ENCODE measurements around the gene THBS2. TPM values are rescaled to one million over a fixed set of nuclear protein-coding genes. Genes with fewer than 3 reads are reported as not detected.
A peak's percentile ranks its signal among the peaks of the same experiment; 100 is the strongest.

Gene THBS2
- total and polyA plus RNA-seq, 2 donors (not counting 1 experiment from before 2014, with no cell fraction given), result 86.5 to 269 TPM

DNA sequence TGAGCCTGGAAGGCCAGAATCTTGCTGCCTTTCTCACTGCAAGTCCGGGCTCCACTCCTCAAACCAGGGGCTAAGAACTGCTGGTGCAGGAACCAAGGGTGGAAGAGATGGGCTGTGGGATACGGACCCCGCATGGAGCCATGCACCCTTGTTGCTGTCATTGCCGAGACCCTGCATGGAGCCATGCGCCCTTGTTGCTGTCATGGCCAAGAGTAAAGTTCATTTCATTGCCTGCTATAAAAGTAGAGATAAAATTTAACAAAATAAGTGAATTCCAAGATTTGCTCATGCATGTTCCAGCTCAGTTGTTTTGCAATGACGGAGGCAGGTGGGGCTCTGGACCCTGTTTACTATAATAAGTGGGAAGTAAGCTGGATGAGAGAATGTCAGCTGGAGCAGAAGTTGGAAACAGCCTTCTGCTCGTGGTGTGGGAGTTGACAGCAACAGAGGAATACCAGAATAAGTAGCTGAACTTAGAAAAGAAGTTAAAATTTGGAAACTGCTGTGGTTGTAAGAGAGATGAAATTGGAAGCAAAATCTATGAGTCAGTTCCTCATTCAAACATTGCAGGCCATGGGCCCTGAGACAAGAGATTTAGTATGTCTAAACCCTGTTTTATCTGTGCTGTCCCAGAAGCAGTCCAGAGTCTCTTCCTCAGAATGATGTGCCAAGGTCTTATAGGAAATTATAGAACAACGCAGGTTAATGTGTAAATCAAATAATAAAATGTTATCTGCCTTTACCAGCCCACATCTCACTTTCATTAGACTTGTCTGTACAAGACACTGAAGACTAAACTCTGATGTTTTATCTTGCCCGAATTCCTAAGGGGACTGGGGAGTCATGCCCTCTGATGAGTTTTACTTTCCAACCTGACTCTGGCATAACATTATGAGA, 15.8 kb upstream of the THBS2 start:
- Histone ChIP-seq H3K9ac (ENCODE audit: insufficient read depth, low read length) (no peak overlapping the region), H3K79me2 (ENCODE audit: control insufficient read depth, insufficient read depth, low read length) (no peaks in the 10 kb centered on the region), H3K4me2 (ENCODE audit: extremely low read depth, insufficient read depth, low read length) (no peak overlapping the region), H3K27ac (ENCODE audit: insufficient read depth, low read length) (no peak overlapping the region), H4K20me1 (ENCODE audit: control insufficient read depth, extremely low read depth, insufficient read depth, low read length) (no peaks in the 10 kb centered on the region), H3K4me3 (replicated peaks in 1 of 4; ENCODE audit: control extremely low read depth in 1 of 4, insufficient read depth in 1 of 4, low read depth in 3 of 4, low read length in 4 of 4) (no peak overlapping the region), H3K9me3 (ENCODE audit: control insufficient read depth, insufficient read depth, low read depth, low read length) (no peaks in the 10 kb centered on the region), H3K36me3 (ENCODE audit: control insufficient read depth, insufficient read depth, low read length) (no peaks in the 10 kb centered on the region), H3K27me3 (ENCODE audit: control insufficient read depth, insufficient read depth, low read length) (no peaks in the 10 kb centered on the region), H3K4me1 (ENCODE audit: control insufficient read depth, extremely low read depth, insufficient read depth, low read length) (no peaks in the 10 kb centered on the region), H2AFZ (ENCODE audit: low read length) (no peak overlapping the region)
- DNase-seq (ENCODE audit: low read depth in 2 of 2), result peak; percentile 63 to 68
- no peak for TF ChIP-seq EZH2 (IDR thresholded peaks at IDR 0.05; ENCODE audit: low read length, missing control alignments)
- TF ChIP-seq, protein P1, sequence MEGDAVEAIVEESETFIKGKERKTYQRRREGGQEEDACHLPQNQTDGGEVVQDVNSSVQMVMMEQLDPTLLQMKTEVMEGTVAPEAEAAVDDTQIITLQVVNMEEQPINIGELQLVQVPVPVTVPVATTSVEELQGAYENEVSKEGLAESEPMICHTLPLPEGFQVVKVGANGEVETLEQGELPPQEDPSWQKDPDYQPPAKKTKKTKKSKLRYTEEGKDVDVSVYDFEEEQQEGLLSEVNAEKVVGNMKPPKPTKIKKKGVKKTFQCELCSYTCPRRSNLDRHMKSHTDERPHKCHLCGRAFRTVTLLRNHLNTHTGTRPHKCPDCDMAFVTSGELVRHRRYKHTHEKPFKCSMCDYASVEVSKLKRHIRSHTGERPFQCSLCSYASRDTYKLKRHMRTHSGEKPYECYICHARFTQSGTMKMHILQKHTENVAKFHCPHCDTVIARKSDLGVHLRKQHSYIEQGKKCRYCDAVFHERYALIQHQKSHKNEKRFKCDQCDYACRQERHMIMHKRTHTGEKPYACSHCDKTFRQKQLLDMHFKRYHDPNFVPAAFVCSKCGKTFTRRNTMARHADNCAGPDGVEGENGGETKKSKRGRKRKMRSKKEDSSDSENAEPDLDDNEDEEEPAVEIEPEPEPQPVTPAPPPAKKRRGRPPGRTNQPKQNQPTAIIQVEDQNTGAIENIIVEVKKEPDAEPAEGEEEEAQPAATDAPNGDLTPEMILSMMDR (conservative IDR thresholded peaks at IDR 0.05 in 1 of 2, IDR thresholded peaks at IDR 0.05 in 1 of 2; ENCODE audit: low read depth in 1 of 2, low read length in 2 of 2), result no peak

DNA sequence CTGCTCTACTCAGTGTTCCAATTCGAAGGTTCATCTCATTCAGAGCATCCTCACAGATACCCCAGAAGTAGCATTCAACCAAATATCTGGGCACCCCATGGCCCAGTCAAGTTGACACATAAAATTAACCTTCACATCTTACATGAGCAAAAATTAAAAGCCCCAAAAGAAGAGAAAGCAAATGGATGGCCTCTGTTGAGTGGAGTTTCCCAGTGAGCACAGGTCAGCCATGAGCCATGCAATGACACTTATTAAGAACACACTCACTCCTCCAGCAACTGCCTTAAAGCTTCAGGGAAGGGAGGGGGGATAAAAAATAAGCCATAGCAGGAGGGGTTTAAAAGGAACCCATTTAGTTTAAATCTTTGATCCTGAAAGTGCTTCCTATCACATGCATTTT, 14.6 kb upstream of the THBS2 start:
- Histone ChIP-seq H2AFZ (ENCODE audit: low read length) (no peak overlapping the region), H3K27ac (ENCODE audit: insufficient read depth, low read length) (no peak overlapping the region), H3K27me3 (ENCODE audit: control insufficient read depth, insufficient read depth, low read length) (no peaks in the 10 kb centered on the region), H3K9ac (ENCODE audit: insufficient read depth, low read length) (no peak overlapping the region), H3K79me2 (ENCODE audit: control insufficient read depth, insufficient read depth, low read length) (no peaks in the 10 kb centered on the region), H3K9me3 (ENCODE audit: control insufficient read depth, insufficient read depth, low read depth, low read length) (no peaks in the 10 kb centered on the region), H3K4me2 (ENCODE audit: extremely low read depth, insufficient read depth, low read length) (no peak overlapping the region), H3K4me3 (replicated peaks in 1 of 4; ENCODE audit: control extremely low read depth in 1 of 4, insufficient read depth in 1 of 4, low read depth in 3 of 4, low read length in 4 of 4) (no peak overlapping the region), H3K4me1 (ENCODE audit: control insufficient read depth, extremely low read depth, insufficient read depth, low read length) (peaks cover 6% of the 10 kb centered on the region), H3K36me3 (ENCODE audit: control insufficient read depth, insufficient read depth, low read length) (no peaks in the 10 kb centered on the region), H4K20me1 (ENCODE audit: control insufficient read depth, extremely low read depth, insufficient read depth, low read length) (no peaks in the 10 kb centered on the region)
- no peak for DNase-seq (ENCODE audit: low read depth in 2 of 2)
- TF ChIP-seq, protein P1 (conservative IDR thresholded peaks at IDR 0.05 in 1 of 2, IDR thresholded peaks at IDR 0.05 in 1 of 2; ENCODE audit: low read depth in 1 of 2, low read length in 2 of 2), result no peak
- no peak for TF ChIP-seq EZH2 (IDR thresholded peaks at IDR 0.05; ENCODE audit: low read length, missing control alignments)

DNA sequence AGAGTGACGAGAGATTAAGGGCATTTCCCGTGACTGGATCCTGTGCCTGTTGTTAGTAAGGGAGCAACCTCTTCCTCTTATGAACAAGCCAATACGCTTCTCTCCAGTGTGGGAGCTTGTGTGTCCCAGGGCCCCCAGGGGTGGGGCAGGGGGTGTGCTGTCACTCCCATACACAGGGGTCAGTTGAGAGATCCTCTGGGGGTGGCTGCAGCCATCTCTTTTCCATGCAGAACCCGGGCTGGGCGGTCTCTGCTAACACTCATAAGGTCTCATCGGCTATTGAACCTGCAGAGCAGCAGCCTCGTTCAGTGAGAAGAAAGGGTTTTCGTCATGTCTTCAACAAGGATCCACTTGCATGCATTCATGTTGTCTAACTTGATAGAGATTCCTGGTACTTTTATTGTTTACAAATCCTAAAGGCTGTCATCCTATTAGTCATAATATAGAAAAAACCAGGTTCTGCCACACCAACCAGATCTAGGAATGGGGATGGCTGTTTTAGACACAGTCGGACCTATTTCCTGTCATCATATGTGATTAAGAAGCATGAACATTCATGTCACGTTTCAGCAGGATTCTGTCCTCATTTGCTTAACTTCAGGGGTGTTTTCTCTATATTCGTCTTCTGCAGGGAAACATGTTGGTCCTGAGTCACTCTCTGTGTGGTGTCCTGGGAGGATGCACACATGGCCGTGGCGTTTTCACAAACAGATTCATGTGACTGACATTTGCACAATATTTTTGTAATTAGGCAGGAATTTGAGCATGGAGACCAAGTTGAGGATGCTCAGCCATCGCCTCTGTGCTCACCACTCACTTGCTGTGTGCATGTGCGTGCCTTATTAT, 13.3 kb upstream of the THBS2 start:
- Histone ChIP-seq H3K4me1 (ENCODE audit: control insufficient read depth, extremely low read depth, insufficient read depth, low read length) (peaks cover 6% of the 10 kb centered on the region), H4K20me1 (ENCODE audit: control insufficient read depth, extremely low read depth, insufficient read depth, low read length) (no peaks in the 10 kb centered on the region), H2AFZ (ENCODE audit: low read length) (no peak overlapping the region), H3K36me3 (ENCODE audit: control insufficient read depth, insufficient read depth, low read length) (no peaks in the 10 kb centered on the region), H3K27me3 (ENCODE audit: control insufficient read depth, insufficient read depth, low read length) (no peaks in the 10 kb centered on the region), H3K27ac (ENCODE audit: insufficient read depth, low read length) (no peak overlapping the region), H3K9ac (ENCODE audit: insufficient read depth, low read length) (no peak overlapping the region), H3K4me2 (ENCODE audit: extremely low read depth, insufficient read depth, low read length) (no peak overlapping the region), H3K9me3 (ENCODE audit: control insufficient read depth, insufficient read depth, low read depth, low read length) (no peaks in the 10 kb centered on the region), H3K79me2 (ENCODE audit: control insufficient read depth, insufficient read depth, low read length) (no peaks in the 10 kb centered on the region), H3K4me3 (replicated peaks in 1 of 4; ENCODE audit: control extremely low read depth in 1 of 4, insufficient read depth in 1 of 4, low read depth in 3 of 4, low read length in 4 of 4) (no peak overlapping the region)
- no peak for TF ChIP-seq EZH2 (IDR thresholded peaks at IDR 0.05; ENCODE audit: low read length, missing control alignments)
- TF ChIP-seq, protein P1 (conservative IDR thresholded peaks at IDR 0.05 in 1 of 2, IDR thresholded peaks at IDR 0.05 in 1 of 2; ENCODE audit: low read depth in 1 of 2, low read length in 2 of 2), result no peak
- peak in 1 of 2 donors; percentile 34 for DNase-seq (ENCODE audit: low read depth in 2 of 2)

Data from fibroblast of lung (primary cell).